AG04449 (cell line): ENCODE data around the gene MIXL1.
A peak's percentile ranks its signal among the peaks of the same experiment; 100 is the strongest.

Experiments used
- CTCF ChIA-PET: fragments of 350-600 bp; formaldehyde crosslinking; extraction: SDS; loops from one replicate; lab custom pipeline; 2021; ENCODE audit warnings: antibody characterized with exemption; lab: Yijun Ruan, JAX
- POLR2A ChIA-PET: fragments of 400-600, 350-600 bp; formaldehyde crosslinking; extraction: SDS; loops from one replicate; lab custom pipeline; 2020; ENCODE audit warnings: antibody characterized with exemption, inconsistent platforms; lab: Yijun Ruan, JAX
- DNase-seq: peaks from one replicate; pipeline ENCODE4 v3.0.0-alpha.2; 2010; ENCODE audit warnings: low read depth, low spot score
- H3K4me3 ChIP-seq: 2 replicates; pipeline ENCODE4 v1.5.1; 2011; ENCODE audit warnings: low read depth, mild to moderate bottlenecking, control low read depth, low read length
- CTCF ChIP-seq: IDR thresholded peaks from one replicate; pipeline ENCODE4 v1.5.1; 2011; ENCODE audit warnings: mild to moderate bottlenecking, moderate library complexity, low read length, control low read depth, inconsistent platforms; ENCODE audit not compliant: insufficient read depth; ENCODE audit errors: missing control alignments

MIXL1 gene

GRCh38 chr1:226222686-226223085 is 778 bp upstream of the MIXL1 start:
- CTCF ChIA-PET: interaction anchor here (1.0 to 1.3 kb wide), 2 partner anchors 12 to 26 kb away, joined by 3 to 7 read pairs; no protein-coding TSS in a partner anchor
- no peak overlapping the region for H3K4me3 ChIP-seq
- no peak for DNase-seq
- TF ChIP-seq CTCF: no peak
- POLR2A ChIA-PET: no interaction called here

- POLR2A ChIA-PET: no interaction called here
- CTCF ChIA-PET: interaction anchor here (1.8 kb wide), 1 partner anchor 98 kb away, joined by 5 read pairs; no protein-coding TSS in a partner anchor
- peak; percentile 11 for TF ChIP-seq CTCF
- no peak for DNase-seq
- H3K4me3 ChIP-seq: peak overlapping the region; percentile 56
Measured at GRCh38 chr1:226223786-226224244, 351 bp downstream of the MIXL1 start.

- CTCF ChIA-PET: interaction anchor here (0.8 kb wide), 1 partner anchor 30 kb away, joined by 5 read pairs; no protein-coding TSS in a partner anchor
- no peak for TF ChIP-seq CTCF
- no peak overlapping the region for H3K4me3 ChIP-seq
- DNase-seq: no peak
- POLR2A ChIA-PET: interaction anchor here (0.7 kb wide), 1 partner anchor 41 kb away, joined by 3 read pairs; no protein-coding TSS in a partner anchor
Measured at GRCh38 chr1:226226601-226227000, 3.1 kb downstream of the MIXL1 start.

DNA sequence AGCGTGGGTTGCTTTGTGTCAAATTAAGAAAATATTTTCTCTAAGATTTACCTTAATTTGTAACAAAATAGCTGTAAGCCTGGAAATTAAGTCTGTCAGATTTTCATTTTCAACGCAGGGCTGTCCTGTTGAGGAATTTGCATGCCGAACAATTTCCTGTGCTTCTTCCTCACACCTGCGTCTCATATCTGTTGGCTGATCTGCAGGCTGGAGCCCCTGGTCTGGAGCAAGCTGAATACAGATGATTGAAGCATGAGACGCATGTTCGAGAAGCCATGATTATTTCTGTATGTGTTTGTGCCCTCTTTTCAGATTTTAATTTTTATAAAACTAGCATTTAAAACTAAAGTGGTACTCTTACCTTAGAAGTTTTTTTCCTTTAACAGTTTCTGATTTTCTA is 9.8 kb downstream of the MIXL1 start:
- no peak for DNase-seq
- H3K4me3 ChIP-seq: no peak overlapping the region
- CTCF ChIA-PET: interaction anchor here (1.0 kb wide), 2 partner anchors 33 to 36 kb away, joined by 3 to 4 read pairs; no protein-coding TSS in a partner anchor
- POLR2A ChIA-PET: no interaction called here
- TF ChIP-seq CTCF: no peak

- no peak for TF ChIP-seq CTCF
- DNase-seq: no peak
- ChIA-PET POLR2A (no interaction called here), CTCF (no interaction called here)
- no peak overlapping the region for H3K4me3 ChIP-seq
Measured at GRCh38 chr1:226233806-226234205, 10.3 kb downstream of the MIXL1 start.

- H3K4me3 ChIP-seq: no peak overlapping the region
- ChIA-PET POLR2A (no interaction called here), CTCF (no interaction called here)
- no peak for TF ChIP-seq CTCF
- no peak for DNase-seq
Measured at GRCh38 chr1:226236826-226237225, 13.4 kb downstream of the MIXL1 start.
